Lung microvascular endothelial cell (primary cell): ENCODE measurements around the gene PGRMC1. TPM values are rescaled to one million over a fixed set of nuclear protein-coding genes. Genes with fewer than 3 reads are reported as not detected.
A peak's percentile ranks its signal among the peaks of the same experiment; 100 is the strongest.
"Not testable (repeated sequence)": the region's sequence is repeated elsewhere in the genome, so short reads cannot be mapped to it uniquely, and the experiment has no call there.

Source experiments
- DNase-seq, 2 donors: peaks; one replicate each; pipeline versions ENCODE4 v3.0.0 to v3.0.0-alpha.2; 2010; ENCODE audit warnings: low read depth in 2 of 2
- total RNA-seq: library from RNA; depleted of rRNA; stranded (reverse); fragments of >200 nt; gene quantifications from 2 replicates; pipeline ENCODE4 v1.2.1, GENCODE V29; 2014

Gene PGRMC1
- total RNA-seq, 1 donor from 2014 or later, result 81.7 TPM

GRCh38 chrX:119231936-119232445 is 4.1 kb upstream of the PGRMC1 start:
- DNase-seq, result no peak

GRCh38 chrX:119235051-119235511 is 1.0 kb upstream of the PGRMC1 start:
- no peak for DNase-seq

- DNase-seq, result peak; percentile 48 to 58
Measured at GRCh38 chrX:119236623-119237561, 807 bp downstream of the PGRMC1 start.

- no peak for DNase-seq
Measured at GRCh38 chrX:119237562-119237942, 1.5 kb downstream of the PGRMC1 start.

- no peak for DNase-seq
Measured at GRCh38 chrX:119238557-119238956, 2.5 kb downstream of the PGRMC1 start.

GRCh38 chrX:119240356-119240755 is 4.3 kb downstream of the PGRMC1 start:
- no peak for DNase-seq

GRCh38 chrX:119247702-119248101 is 11.6 kb downstream of the PGRMC1 start:
- DNase-seq, result no peak

GRCh38 chrX:119249891-119250290 is 13.8 kb downstream of the PGRMC1 start:
- DNase-seq, result no peak

- DNase-seq, result no peak
Measured at GRCh38 chrX:119251386-119251785, 15.3 kb downstream of the PGRMC1 start.

GRCh38 chrX:119252716-119253115 is 16.6 kb downstream of the PGRMC1 start:
- no peak for DNase-seq

- peak; percentile 28 to 48 for DNase-seq
Measured at GRCh38 chrX:119266364-119266995, 30.4 kb downstream of the PGRMC1 start.

- not testable (repeated sequence) for DNase-seq
Measured at GRCh38 chrX:119267115-119267514, 31.0 kb downstream of the PGRMC1 start.

- DNase-seq, result no peak
Measured at GRCh38 chrX:119272882-119273419, 36.9 kb downstream of the PGRMC1 start.

GRCh38 chrX:119273420-119274192 is 37.5 kb downstream of the PGRMC1 start:
- peak; percentile 4 for DNase-seq

- DNase-seq, result not testable (repeated sequence)
Measured at GRCh38 chrX:119282347-119282746, 46.3 kb downstream of the PGRMC1 start.

- no peak for DNase-seq
Measured at GRCh38 chrX:119288890-119289393, 52.9 kb downstream of the PGRMC1 start.

GRCh38 chrX:119290476-119290875 is 54.4 kb downstream of the PGRMC1 start:
- DNase-seq, result no peak

- DNase-seq, result not testable (repeated sequence)
Measured at GRCh38 chrX:119291246-119291645, 55.2 kb downstream of the PGRMC1 start.

- DNase-seq, result no peak
Measured at GRCh38 chrX:119292445-119292844, 56.4 kb downstream of the PGRMC1 start.
